ENCODE data around the gene CEACAM19.
"Not testable (repeated sequence)": the region's sequence is repeated elsewhere in the genome, so short reads cannot be mapped to it uniquely, and the experiment has no call there.

Gene CEACAM19

GRCh38 chr19:44703336-44704078 is 32.2 kb downstream of the CEACAM19 start:
- no peak for DNase-seq

DNA sequence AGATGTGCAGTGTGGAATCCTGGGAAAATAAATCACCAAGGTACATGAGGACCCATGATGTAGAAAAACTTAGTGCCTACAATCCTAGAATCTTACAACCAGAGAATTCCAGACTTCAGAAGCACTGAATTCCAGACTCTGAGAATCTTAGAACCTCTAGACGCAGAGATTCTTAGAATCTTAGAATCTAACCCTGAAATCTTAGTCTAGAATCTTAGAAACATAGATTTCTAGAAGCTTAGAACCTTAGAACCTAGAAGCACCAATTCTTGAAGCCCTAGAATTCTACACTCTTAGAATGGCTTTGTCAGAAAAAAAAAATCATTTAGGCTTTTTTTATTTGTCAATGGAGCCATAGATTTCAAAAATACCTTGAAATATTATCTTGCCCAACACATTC is 33.7 kb downstream of the CEACAM19 start:
- no peak for DNase-seq

DNA sequence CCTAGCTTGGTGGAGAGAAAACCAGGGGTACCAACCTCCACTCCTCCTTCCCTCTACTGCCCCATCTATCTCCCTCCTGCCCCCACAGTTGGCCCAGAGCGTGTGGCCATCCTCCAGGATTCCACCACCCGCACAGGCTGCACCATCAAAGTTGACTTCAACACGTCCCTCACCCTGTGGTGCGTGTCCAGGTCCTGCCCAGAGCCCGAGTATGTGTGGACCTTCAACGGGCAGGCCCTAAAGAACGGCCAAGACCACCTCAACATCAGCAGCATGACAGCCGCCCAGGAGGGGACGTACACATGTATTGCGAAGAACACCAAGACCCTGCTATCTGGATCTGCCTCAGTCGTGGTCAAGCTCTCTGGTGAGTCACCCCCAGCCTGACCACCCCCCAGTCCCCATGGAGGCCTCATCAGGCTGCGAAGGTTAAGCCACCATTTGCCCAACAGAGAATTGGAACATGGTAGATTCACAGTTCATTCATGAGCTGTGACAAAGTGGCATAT is 34.3 kb downstream of the CEACAM19 start:
- no peak for DNase-seq

- no peak for DNase-seq
These were observed 35.4 kb downstream of the CEACAM19 start for GRCh38 chr19:44706506-44707236.

- no peak for DNase-seq
These were observed 36.5 kb downstream of the CEACAM19 start for GRCh38 chr19:44707794-44708193.

GRCh38 chr19:44708940-44709339 is 37.7 kb downstream of the CEACAM19 start:
- no peak for DNase-seq

GRCh38 chr19:44709434-44710266 is 38.4 kb downstream of the CEACAM19 start:
- DNase-seq: not testable (repeated sequence)

DNA sequence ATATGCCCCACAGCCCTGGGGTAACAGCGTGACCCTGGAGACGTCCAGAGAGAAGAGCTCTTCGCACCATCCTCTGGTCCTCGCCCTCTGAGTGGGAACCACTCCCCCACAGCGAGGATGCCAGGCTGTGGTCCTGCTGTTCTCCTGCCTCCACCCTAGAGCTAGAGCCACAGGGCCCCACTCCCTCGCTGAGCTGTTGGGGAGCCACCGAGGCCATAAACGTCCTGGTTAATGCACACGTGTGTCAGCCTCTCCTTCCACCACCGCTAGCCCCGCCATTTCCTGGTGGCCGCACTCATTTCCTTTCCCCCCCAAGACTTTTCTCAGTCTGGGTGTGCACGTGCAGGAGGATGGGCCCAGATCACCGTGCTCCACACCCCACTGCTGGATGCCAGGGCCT is 39.2 kb downstream of the CEACAM19 start:
- DNase-seq: no peak

DNA sequence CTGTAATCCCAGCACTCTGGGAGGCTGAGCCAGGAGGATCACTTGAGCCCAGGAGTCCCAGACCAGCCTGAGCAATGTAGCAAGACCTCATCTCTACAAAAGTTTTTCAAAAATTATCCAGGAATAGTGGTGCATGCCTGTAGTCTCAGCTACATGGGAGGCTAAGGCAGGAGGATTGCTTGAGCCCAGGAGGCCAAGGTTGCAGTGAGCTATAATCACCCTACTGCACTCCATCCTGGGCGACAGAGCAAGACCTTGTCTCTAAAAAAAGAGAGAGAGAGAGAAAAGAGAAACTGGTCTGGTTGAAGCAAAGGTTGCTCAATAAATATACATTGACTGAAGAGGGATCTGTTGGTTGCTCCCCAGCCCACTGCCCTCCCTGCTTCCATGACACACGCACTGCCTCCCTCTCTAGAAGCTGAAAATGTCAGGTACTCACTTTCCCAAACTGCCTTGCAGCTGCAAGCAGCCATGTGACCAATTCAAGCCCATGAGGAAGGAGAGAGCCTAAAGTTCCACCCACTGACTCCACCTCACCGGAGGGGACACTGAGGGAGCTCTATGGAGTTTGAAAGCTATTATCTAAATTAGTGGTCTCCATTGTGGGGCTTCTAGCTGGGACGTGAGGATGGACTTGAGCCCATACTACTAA is 41.7 kb downstream of the CEACAM19 start:
- no peak for DNase-seq

DNA sequence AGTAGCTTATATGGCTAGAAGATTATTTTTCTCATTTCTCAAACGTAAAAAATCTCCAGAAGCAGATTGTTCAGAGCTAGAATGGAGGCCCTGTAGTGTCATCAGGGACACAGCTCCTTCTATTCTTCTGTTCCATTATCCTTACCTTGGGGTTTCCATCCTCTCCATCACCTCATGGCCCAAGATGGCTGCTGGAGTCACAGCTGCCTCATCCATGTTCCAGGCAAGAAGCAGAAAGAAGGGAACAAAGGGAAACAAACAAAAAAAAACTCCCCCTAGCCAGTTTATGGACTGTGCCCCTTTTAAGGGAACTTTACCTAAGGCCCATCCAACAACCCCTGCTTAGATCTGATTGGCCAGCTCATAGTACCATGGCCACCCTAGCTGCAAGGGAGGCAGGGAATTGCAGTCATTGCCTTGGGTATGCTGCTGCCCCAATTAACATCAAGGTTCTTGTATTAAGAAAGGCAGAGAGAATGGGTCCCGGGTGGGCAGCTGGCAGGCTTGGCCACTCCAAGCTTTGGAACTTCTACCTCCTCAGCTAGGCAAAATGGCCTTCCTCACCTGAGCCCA is 43.4 kb downstream of the CEACAM19 start:
- no peak for DNase-seq

DNA sequence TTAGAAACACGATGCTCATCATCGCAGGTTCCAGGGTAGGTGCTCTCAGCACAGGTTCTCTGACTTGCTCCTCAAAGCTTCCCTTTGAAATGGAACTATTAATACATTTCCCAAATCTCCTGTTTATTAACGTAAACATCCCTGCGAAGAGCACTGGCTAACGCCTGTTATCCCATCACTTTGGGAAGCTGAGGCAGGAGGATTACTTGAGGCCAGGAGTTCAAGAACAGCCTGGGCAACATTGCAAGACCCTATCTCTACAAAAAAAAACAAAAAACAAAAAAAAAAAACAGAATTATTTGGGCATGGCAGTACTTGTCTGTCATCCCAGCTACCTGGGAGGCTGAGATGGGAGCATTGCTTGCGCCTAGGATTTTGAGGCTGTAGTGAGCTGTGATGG is 46.3 kb downstream of the CEACAM19 start:
- DNase-seq: no peak

DNA sequence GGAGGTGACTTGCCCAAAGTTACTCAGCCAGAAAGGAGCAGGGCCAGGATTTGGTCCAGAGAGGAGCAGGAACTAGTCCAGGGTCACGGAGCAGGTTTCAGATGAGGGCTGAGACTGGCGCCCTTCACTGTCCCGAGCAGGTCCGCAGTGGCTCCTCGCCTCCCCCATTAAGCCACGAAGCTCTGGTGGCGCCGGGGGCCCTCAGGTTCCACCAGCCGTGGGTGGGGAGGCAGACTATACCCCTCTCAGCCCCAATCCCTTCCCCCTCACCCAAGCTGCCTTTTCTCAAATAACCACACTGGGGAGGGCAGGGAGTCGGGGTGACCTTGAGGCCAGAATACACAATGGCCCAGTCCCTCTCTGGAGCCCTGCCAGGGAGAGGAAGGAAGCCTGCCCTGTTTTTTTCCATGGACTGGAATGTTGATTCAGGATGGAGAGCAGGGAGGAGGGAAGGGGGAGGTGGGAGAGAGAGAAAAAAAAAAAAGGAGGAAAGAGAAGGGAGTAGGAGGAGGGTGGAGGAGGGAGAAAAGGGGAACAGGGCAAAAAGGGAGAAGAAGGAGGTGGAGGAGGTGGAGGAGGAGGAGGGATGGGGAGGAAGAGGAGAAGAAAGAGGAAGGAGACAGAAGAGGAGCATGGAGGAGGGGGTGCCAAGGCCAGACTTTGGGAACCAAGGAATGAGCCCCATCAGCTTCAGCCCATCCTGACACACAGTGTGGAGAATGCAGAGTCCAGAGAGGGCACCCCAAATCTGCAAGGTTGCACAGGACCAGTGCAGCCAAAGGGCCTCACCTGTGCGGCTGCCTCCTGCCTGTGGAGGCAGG is 47.4 kb downstream of the CEACAM19 start:
- DNase-seq: no peak

DNA sequence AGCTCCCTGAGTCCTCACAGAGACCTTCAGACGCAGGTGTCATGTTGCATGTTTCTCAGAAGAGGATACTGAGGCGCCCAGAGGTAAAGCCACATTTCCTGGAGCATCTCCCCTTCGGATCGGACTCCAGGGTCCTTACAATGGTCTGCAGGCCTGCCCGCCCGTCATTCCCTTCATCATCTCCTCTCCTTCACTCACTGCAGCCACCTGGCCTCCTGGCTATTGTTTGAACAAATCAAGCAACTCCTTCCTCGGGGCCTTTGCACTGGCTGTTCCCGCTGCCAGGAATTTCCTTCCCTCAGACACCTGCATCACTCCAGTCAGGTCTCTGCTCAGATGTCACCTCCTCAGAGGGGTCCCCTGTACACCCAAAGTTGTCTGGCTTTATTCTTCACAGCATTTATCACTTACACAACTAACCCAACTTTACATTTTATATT is 48.0 kb downstream of the CEACAM19 start:
- no peak for DNase-seq

DNA sequence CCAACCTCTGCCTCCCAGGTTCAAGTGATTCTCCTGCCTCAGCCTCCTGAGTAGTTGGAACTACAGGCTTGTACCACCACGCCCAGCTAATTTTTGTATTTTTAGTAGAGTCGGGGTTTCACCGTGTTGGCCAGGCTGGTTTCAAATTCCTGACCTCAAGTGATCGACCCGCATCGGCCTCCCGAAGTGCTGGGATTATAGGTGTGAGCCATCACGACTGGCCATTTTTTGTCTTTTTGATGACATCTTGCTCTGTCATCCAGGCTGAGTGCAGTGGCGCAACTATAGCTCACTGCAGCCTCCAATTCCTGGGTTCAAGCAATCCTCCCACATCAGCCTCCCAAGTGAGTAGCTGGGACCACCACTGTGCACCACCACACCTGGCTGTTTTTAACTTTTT is 49.1 kb downstream of the CEACAM19 start:
- not testable (repeated sequence) for DNase-seq

- DNase-seq: no peak
These were observed 49.7 kb downstream of the CEACAM19 start for GRCh38 chr19:44720945-44721344.

- DNase-seq: not testable (repeated sequence)
These were observed 50.1 kb downstream of the CEACAM19 start for GRCh38 chr19:44721369-44721768.

- DNase-seq: no peak
These were observed 51.1 kb downstream of the CEACAM19 start for GRCh38 chr19:44722131-44723121.

GRCh38 chr19:44723299-44723951 is 52.1 kb downstream of the CEACAM19 start:
- no peak for DNase-seq

GRCh38 chr19:44723952-44724319 is 52.7 kb downstream of the CEACAM19 start:
- peak; percentile 93 for DNase-seq

GRCh38 chr19:44725251-44725650 is 54.0 kb downstream of the CEACAM19 start:
- DNase-seq: no peak
